Measurements from ENCODE around the gene HS3ST4.

The HS3ST4 gene

GRCh38 chr16:26128296-26128695, 436.5 kb downstream of the HS3ST4 start:
- no peak for DNase-seq

GRCh38 chr16:26129997-26130396, 438.2 kb downstream of the HS3ST4 start:
- no peak for DNase-seq

GRCh38 chr16:26133416-26134093, 441.8 kb downstream of the HS3ST4 start:
- no peak for DNase-seq

GRCh38 chr16:26134588-26134987, 442.8 kb downstream of the HS3ST4 start:
- no peak for DNase-seq

GRCh38 chr16:26137956-26138355, 446.2 kb downstream of the HS3ST4 start:
- no peak for DNase-seq

- DNase-seq, result no peak
These were observed 447.3 kb downstream of the HS3ST4 start for GRCh38 chr16:26139091-26139490.

- DNase-seq, result no peak
These were observed 448.1 kb downstream of the HS3ST4 start for GRCh38 chr16:26139884-26140283.

GRCh38 chr16:26149364-26150190, 457.8 kb downstream of the HS3ST4 start:
- no peak for DNase-seq

- no peak for DNase-seq
These were observed 463.5 kb downstream of the HS3ST4 start for GRCh38 chr16:26155221-26155620.

GRCh38 chr16:26157319-26157718, 465.6 kb downstream of the HS3ST4 start:
- no peak for DNase-seq

GRCh38 chr16:26158142-26158759, 466.5 kb downstream of the HS3ST4 start:
- DNase-seq, result no peak

GRCh38 chr16:26161461-26162180, 469.9 kb downstream of the HS3ST4 start:
- DNase-seq, result no peak

- no peak for DNase-seq
These were observed 477.7 kb downstream of the HS3ST4 start for GRCh38 chr16:26169473-26169872.

- no peak for DNase-seq
These were observed 484.2 kb downstream of the HS3ST4 start for GRCh38 chr16:26175944-26176343.

GRCh38 chr16:26177438-26177837, 485.7 kb downstream of the HS3ST4 start:
- no peak for DNase-seq

GRCh38 chr16:26178298-26178697, 486.5 kb downstream of the HS3ST4 start:
- no peak for DNase-seq

- no peak for DNase-seq
These were observed 494.4 kb downstream of the HS3ST4 start for GRCh38 chr16:26186091-26186615.
